Ectodermal cell (in vitro differentiated cells): ENCODE data around the gene BMAL1.

Experiments
- H3K27ac ChIP-seq: 2 replicates; pipeline ENCODE4 v1.7.0; 2013; ENCODE audit warnings: mild to moderate bottlenecking, low read depth, low read length; ENCODE audit not compliant: insufficient read depth, poor library complexity, severe bottlenecking
- H3K27me3 ChIP-seq: 2 replicates; pipeline ENCODE4 v1.7.0; 2013; ENCODE audit warnings: mild to moderate bottlenecking, low read length; ENCODE audit not compliant: insufficient read depth, control insufficient read depth, poor library complexity, severe bottlenecking
- H3K36me3 ChIP-seq: one replicate; pipeline ENCODE4 v1.7.0; 2013; ENCODE audit warnings: low read length; ENCODE audit not compliant: control insufficient read depth, insufficient read depth
- H3K4me1 ChIP-seq: one replicate; pipeline ENCODE4 v1.7.0; 2013; ENCODE audit warnings: low read length; ENCODE audit not compliant: control insufficient read depth, insufficient read depth
- H3K4me3 ChIP-seq: 2 replicates; pipeline ENCODE4 v1.7.0; 2013; ENCODE audit warnings: low read depth, low read length, control low read depth; ENCODE audit not compliant: insufficient read depth
- H3K9me3 ChIP-seq: 2 replicates; pipeline ENCODE4 v1.7.0; 2013; ENCODE audit warnings: mild to moderate bottlenecking, low read length, moderate library complexity; ENCODE audit not compliant: control insufficient read depth
- WGBS, 2 experiments: methylation state at CpG; one replicate each; pipeline ENCODE4 v1.1.7; 2013; ENCODE audit warnings: missing lambda C conversion rate in 2 of 2; 5-methylcytosine and 5-hydroxymethylcytosine counted together

Gene BMAL1

GRCh38 chr11:13279487-13279834 is 1.9 kb downstream of the BMAL1 start:
- Histone ChIP-seq H3K4me3 (no peak overlapping the region), H3K4me1 (peaks cover 12% of the 10 kb centered on the region)
- WGBS, 2 experiments, result 60 to 62% methylated on average over 2 to 3 of the region's 3 CpGs

DNA sequence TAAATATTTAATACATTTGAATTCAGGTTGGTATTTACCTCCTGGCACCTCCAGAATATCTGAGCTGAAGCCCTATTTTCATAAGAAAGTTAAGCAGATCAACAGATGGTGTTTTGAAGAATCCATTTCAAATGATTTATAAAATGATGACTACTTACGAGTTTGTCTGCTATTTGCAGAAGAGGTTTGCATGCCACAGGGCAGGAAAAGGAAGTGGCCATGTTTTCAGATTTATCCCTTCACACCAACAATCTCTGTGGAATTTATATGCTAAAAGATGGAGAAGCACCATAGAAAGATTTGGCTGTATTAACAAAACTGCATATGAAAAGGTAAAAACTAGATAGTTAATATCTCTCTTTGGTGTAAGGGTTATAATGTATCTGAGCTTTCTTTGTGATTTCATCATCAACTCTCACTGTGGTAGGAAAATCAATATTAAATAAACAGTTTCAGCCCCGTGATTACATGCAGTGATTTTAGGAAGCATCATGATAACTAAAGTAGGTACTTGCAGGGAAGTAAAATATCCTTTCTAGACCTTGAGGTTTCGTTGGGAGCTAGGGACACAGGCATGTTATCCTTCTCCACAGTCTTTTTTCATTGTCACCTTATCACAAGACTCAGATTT is 2.6 kb downstream of the BMAL1 start:
- Histone ChIP-seq H3K36me3 (no peaks in the 10 kb centered on the region), H3K9me3 (no peaks in the 10 kb centered on the region), H3K4me3 (no peak overlapping the region), H3K27ac (no peak overlapping the region), H3K27me3 (peaks cover 64% of the 10 kb centered on the region), H3K4me1 (peaks cover 12% of the 10 kb centered on the region)
- 80 to 87% methylated on average over 3 of the region's 3 CpGs for WGBS, 2 experiments

More at GRCh38 chr11:13279487-13279834, 1.9 kb downstream of the BMAL1 start:
- H3K27me3 ChIP-seq, result peaks cover 71% of the 10 kb centered on the region
- H3K9me3 ChIP-seq, result no peaks in the 10 kb centered on the region
- H3K27ac ChIP-seq, result no peak overlapping the region
- H3K36me3 ChIP-seq, result no peaks in the 10 kb centered on the region

- no peak overlapping the region for H3K27ac ChIP-seq
- H3K27me3 ChIP-seq, result peaks cover 58% of the 10 kb centered on the region
- H3K4me1 ChIP-seq, result peaks cover 12% of the 10 kb centered on the region
- 74 to 88% methylated on average over 2 to 3 of the region's 3 CpGs for WGBS, 2 experiments
- H3K36me3 ChIP-seq, result no peaks in the 10 kb centered on the region
- H3K9me3 ChIP-seq, result no peaks in the 10 kb centered on the region
- no peak overlapping the region for H3K4me3 ChIP-seq
Measured at GRCh38 chr11:13280777-13281176, 3.2 kb downstream of the BMAL1 start.

DNA sequence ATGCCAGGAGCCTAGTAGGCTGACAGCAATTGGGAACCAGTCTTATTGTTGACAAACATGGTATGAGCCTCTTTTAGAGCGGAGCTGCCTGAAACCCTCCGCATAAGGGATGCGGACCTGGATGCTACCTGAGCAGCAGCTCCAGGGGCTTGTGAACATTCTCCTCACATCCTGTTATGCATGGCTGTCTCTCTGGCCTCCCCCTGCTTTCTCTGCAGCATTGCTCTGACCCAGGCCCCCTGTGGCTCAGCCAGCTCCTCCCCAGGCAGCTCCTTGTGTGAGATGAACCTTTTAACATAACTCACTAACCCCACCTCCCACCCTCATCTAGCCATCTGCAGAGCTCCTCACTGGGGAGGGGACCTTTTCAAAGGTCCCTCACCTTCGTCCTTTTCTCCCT is 6.0 kb downstream of the BMAL1 start:
- Histone ChIP-seq H3K27me3 (peaks cover 34% of the 10 kb centered on the region), H3K36me3 (no peaks in the 10 kb centered on the region), H3K4me3 (no peak overlapping the region), H3K27ac (no peak overlapping the region), H3K9me3 (no peaks in the 10 kb centered on the region), H3K4me1 (peaks cover 6% of the 10 kb centered on the region)
- 30 to 37% methylated on average over 4 of the region's 4 CpGs for WGBS, 2 experiments

GRCh38 chr11:13284776-13285588 is 7.4 kb downstream of the BMAL1 start:
- Histone ChIP-seq H3K4me1 (peaks cover 6% of the 10 kb centered on the region), H3K36me3 (no peaks in the 10 kb centered on the region), H3K27me3 (peaks cover 20% of the 10 kb centered on the region), H3K9me3 (no peaks in the 10 kb centered on the region), H3K27ac (no peak overlapping the region), H3K4me3 (no peak overlapping the region)
- WGBS, 2 experiments, result 79 to 86% methylated on average over 11 of the region's 11 CpGs

GRCh38 chr11:13286279-13286821 is 8.8 kb downstream of the BMAL1 start:
- peaks cover 7% of the 10 kb centered on the region for H3K27me3 ChIP-seq
- WGBS, 2 experiments, result 46 to 52% methylated on average over 2 of the region's 2 CpGs
- H3K27ac ChIP-seq, result no peak overlapping the region
- H3K4me3 ChIP-seq, result no peak overlapping the region
- no peaks in the 10 kb centered on the region for H3K9me3 ChIP-seq
- H3K36me3 ChIP-seq, result no peaks in the 10 kb centered on the region
- H3K4me1 ChIP-seq, result peaks cover 6% of the 10 kb centered on the region

DNA sequence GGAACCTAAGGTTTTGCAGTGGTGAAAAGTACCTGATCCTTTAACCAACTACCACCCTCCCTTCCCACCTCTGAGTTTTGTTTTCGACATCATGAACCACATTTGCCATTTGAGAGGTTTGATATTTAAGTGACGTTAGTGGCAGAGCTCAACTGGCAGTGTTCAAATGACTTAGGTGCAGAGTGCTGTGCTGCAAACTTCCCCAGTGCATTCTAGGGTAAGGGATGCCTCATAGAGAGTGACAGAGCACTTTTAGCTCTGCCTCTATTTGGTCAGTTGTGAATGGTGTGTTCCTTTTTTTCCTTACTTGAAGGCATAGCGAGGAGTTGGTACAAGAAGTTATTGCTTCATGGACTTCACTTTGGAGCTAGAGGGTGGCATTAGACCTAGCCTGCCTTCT is 9.4 kb downstream of the BMAL1 start:
- peaks cover 6% of the 10 kb centered on the region for H3K4me1 ChIP-seq
- H3K9me3 ChIP-seq, result no peaks in the 10 kb centered on the region
- peaks cover 2% of the 10 kb centered on the region for H3K27me3 ChIP-seq
- H3K4me3 ChIP-seq, result no peak overlapping the region
- no peak overlapping the region for H3K27ac ChIP-seq
- H3K36me3 ChIP-seq, result no peaks in the 10 kb centered on the region
- WGBS, 2 experiments, result 90 to 92% methylated on average over 3 of the region's 3 CpGs

DNA sequence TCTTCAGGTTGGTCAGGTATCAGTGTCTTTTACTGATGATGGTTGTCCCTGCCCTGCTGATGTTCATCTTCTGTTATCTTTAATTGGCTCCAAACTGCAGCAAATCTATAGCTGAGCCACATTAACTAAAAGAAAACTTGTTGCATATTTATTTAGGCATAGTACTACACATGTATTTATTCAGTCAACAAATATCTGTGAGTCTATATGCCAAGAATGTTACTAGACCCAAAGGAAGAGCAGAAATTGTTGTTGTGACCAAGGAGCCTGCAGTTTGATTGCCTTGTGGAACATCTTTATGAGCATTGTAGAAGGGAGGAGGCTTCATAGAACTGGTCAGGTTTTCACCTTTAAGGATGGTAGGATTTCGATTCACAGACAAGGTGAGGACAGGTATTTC is 10.1 kb downstream of the BMAL1 start:
- Histone ChIP-seq H3K9me3 (no peaks in the 10 kb centered on the region), H3K4me1 (peaks cover 6% of the 10 kb centered on the region), H3K27me3 (no peaks in the 10 kb centered on the region), H3K4me3 (no peak overlapping the region), H3K36me3 (no peaks in the 10 kb centered on the region), H3K27ac (no peak overlapping the region)
- WGBS, 2 experiments, result 80 to 85% methylated on average over 1 of the region's 1 CpG

DNA sequence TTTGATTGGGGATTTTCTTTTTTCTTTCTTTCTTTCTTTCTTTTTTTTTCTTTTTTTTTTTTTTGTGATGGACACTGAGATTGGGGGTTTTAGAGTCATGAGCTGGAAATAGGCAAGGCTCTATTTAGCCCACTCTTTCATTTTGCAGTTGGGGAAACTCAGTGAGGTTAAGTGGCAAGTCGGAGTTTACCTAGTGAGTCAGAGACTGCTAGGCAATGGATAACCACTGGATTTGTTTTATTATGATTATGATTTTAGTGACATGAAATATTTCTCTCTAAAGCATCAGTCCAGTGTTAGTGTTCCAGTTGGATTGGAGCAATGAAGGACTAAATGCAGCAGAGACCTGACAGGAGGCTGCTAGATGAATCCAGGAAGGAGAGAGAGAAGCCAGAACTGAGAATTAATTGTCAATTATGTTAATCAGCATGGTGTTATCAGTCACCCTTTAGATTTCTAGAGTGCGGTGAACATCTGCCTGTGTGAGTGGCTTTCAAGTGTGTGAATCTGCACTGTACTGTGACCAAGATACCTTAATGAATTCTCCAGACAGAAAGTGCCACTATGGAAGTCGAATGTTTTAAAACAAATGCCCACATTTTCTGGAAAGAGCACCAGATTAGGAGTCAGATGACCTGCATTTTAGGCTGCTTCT is 10.9 kb downstream of the BMAL1 start:
- 94 to 95% methylated on average over 3 of the region's 3 CpGs for WGBS, 2 experiments
- no peak overlapping the region for H3K27ac ChIP-seq
- no peak overlapping the region for H3K4me3 ChIP-seq
- H3K27me3 ChIP-seq, result no peaks in the 10 kb centered on the region
- peaks cover 3% of the 10 kb centered on the region for H3K4me1 ChIP-seq
- H3K36me3 ChIP-seq, result no peaks in the 10 kb centered on the region
- no peaks in the 10 kb centered on the region for H3K9me3 ChIP-seq

GRCh38 chr11:13289081-13289480 is 11.5 kb downstream of the BMAL1 start:
- no peaks in the 10 kb centered on the region for H3K4me1 ChIP-seq
- no peak overlapping the region for H3K4me3 ChIP-seq
- no peaks in the 10 kb centered on the region for H3K9me3 ChIP-seq
- H3K36me3 ChIP-seq, result no peaks in the 10 kb centered on the region
- WGBS, 2 experiments, result 75 to 78% methylated on average over 1 of the region's 1 CpG
- no peak overlapping the region for H3K27ac ChIP-seq
- no peaks in the 10 kb centered on the region for H3K27me3 ChIP-seq
